GM19240 (cell line): ENCODE results near the gene GABRB1.

Source experiments
- DNase-seq: peaks from one replicate; pipeline ENCODE4 v3.0.0; 2011; ENCODE audit warnings: low spot score; ENCODE audit not compliant: insufficient read length

GABRB1 gene

DNA sequence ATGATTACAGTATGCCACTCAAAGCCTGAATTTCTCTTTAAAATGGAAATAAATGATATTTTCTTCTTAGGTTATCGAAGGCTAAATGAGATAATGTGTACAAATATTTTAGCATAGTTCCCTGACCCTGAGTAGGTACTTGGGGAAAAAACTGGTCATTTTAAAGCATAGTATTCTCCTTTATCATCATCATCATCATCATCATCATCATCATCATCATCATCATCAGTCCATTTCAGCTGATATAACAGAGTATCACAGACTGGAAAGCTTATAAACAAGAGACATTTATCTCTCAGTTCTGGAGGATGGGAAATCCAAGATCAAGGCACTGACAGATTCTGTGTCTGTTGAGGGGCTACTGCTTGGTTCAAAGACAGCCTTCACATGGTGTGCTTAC, 13.9 kb downstream of the GABRB1 start:
- DNase-seq = no peak

DNA sequence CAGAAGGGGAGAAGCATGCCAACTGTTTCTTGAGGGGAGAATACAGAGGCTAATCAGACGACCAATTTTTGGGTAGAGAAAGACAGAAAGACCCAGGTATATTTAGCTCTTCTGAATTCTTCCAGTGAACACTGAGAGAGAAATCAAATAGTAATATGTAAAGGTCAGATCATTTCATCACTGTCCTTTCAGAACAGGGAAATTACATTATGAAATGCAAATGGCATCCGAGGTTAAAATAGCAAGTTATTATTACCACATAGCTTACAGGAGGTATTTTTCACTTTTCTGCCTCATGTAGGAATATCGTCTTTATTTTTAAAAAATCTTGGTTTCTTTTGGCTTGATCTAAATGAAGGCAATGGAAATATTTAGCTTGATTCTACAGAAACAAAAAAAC, 18.0 kb downstream of the GABRB1 start:
- no peak for DNase-seq

- DNase-seq = no peak
Measured at GRCh38 chr4:47050761-47051725, 19.7 kb downstream of the GABRB1 start.

DNA sequence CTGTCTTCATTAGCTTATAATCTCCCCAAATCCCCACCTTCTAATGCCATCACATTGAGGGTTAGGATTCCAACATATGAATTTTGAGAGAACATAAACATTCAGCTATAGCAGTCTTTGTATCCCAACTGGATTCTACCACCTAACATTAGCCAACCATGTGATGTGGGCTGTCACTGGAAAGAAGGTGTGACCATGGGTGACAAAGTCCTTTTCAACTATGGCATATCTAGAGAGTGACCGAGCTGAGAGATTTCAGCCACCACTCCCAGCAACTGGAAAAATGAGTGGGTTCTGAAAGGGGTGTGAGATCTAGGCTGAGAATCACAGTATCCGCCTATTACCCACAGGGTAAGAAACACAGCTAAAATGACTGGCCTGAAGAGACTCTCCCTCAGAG, 22.1 kb downstream of the GABRB1 start:
- no peak for DNase-seq

DNA sequence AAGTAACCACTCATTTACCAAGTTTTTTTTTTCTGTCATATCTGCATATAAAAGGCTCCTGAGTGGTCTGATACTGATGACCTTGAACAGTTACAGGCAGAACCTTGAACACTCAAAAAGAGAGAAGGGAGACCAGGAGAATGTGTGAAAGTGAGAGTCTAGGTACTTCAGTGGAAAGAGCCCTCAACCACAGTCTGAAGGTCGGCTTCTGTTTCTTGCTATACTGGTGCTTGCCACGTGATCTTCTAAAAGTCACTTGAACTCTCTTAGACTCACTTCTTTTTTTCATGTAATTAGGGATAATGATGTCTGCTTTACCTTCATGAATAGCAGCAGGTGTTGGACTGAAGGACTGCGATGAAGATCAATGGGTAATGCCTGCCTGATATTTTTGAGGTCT, 22.8 kb downstream of the GABRB1 start:
- DNase-seq = no peak

GRCh38 chr4:47057991-47058390, 26.6 kb downstream of the GABRB1 start:
- no peak for DNase-seq

- no peak for DNase-seq
Measured at GRCh38 chr4:47060561-47060960, 29.2 kb downstream of the GABRB1 start.

DNA sequence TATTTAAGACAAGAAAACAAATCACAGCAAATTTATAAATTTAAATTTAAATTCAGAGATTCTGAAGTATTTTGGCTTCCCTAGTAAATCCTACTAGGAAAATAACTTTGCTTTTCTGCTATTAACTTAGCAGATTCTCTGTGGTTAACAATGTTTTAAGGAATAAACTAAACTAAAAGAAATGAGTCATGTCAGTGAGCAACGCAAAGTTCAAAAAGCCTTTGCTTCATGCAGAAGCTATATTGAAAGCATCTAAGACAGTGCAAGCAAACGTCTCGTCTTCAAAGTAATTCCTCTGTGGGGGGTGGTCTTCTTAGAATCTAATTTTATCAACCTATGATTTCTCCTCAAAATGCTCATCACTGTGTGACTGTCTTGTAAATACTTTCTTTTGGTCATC, 30.1 kb downstream of the GABRB1 start:
- DNase-seq = no peak

- no peak for DNase-seq
Measured at GRCh38 chr4:47065051-47065481, 33.7 kb downstream of the GABRB1 start.

- no peak for DNase-seq
Measured at GRCh38 chr4:47068986-47069385, 37.6 kb downstream of the GABRB1 start.

DNA sequence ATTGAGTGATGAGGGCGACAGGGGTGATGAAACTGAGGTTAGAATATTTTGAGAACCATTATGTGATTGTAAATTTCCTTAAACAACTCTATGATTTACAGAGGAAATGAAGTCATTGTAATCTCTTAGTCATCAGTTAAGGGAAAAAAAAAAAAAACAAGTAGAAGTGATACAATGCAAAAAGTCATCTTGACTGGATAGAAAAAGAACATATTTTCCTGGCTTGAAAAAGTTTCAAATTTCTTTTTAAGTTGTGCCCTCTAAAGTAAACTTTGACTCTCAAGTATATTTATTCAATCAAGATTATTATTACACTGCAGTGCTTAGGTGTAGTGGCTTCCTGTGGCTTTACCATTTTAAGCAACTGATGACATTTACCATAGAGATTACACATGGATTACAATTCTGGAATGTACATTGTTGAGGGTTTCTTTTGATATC, 40.6 kb downstream of the GABRB1 start:
- no peak for DNase-seq

DNA sequence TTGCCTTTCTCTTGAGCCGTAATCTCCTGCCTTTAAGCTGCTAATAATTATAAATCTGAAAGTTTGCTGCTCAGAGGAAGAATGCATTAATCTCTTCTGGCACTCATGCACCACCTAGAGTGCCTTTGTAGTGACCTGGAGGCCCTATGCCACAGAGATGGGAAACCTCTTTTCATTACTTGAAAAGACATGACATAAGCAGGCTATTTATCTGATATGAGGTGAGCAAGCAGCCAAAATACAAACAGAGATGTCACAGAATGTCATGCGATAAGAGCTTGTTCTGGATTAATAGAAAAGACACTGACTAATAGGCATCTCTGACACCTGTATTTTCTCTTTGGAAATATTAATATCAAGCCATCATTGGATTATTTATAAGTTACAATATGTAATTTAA, 42.3 kb downstream of the GABRB1 start:
- no peak for DNase-seq

GRCh38 chr4:47074816-47075215, 43.4 kb downstream of the GABRB1 start:
- DNase-seq = no peak

- no peak for DNase-seq
Measured at GRCh38 chr4:47075262-47075661, 43.9 kb downstream of the GABRB1 start.

DNA sequence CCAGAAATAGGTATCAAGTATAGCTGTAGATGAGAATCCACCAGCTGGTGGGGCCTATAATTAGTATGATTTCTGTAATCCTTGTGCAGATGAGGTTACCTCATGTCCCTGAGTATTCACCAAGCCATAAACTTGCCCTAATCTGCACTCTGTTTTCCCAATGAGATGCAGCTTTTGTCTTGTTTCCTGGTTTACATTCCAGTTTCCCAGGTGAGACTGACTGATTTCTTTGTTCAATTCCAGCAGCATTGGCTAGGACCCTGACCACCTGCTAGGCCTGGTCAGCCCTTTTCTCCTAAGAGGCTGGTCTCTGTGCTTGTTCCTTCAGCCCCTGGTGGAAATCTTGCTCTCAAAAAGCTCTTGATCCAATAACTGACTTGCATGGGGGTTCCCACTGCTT, 44.6 kb downstream of the GABRB1 start:
- no peak for DNase-seq

- no peak for DNase-seq
Measured at GRCh38 chr4:47084111-47084510, 52.7 kb downstream of the GABRB1 start.

- no peak for DNase-seq
Measured at GRCh38 chr4:47084795-47085194, 53.4 kb downstream of the GABRB1 start.

DNA sequence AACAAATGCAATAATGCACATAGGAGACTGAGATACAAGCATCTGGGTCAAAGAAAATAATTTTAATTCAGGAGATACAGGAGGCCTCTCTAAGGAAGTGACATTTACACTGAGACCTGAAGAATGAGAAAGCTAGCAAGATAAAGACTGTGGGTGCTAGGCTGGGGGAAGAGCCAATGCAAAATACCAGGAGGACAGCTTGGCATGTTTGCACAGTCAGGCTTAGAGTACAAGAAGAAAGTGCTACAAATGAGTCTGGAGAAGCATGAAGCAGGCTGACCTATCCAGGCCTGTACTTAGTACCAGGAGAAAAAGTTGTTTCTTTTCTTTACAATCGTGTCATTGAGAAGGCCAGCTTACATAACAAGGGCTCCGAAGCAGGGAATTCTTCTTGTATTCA, 56.9 kb downstream of the GABRB1 start:
- no peak for DNase-seq

DNA sequence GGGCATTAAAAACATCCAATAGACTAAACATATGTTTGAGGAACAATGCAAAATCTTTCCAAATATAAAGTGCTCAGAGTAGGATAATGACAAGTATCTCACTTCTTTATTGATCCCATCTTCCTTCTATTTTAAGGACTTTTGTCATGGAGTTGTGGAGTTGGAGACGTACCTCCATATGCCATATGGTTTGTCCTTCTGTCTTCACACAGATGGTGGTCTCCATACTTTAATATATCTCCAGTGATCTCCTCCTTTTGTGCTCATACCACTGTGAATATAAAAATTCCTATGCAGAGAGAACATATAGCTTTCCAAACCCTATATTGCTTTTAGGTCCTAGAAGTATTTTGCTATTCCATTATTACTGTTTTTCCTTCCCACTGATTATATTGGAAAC, 64.5 kb downstream of the GABRB1 start:
- no peak for DNase-seq

- DNase-seq = no peak
Measured at GRCh38 chr4:47101453-47101852, 70.1 kb downstream of the GABRB1 start.

DNA sequence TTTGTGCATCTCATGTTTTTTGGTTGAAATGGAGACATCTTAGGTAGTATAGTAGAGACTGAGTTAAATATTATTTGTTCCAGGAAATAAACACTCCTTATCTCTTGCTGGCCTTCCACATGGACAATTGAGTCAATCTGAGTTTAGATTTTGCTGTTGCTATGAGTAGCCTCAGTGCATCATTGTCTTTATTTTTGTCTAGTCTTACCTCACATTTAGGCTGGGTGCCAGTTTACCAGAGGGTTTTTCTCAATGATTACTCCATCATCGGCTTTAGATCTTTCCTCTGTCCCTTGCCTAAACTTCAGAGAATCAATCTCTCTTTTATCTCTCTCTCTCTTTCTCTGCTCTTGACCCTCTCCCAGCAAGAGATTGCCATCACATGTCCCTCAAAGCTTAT, 73.6 kb downstream of the GABRB1 start:
- DNase-seq = no peak

DNA sequence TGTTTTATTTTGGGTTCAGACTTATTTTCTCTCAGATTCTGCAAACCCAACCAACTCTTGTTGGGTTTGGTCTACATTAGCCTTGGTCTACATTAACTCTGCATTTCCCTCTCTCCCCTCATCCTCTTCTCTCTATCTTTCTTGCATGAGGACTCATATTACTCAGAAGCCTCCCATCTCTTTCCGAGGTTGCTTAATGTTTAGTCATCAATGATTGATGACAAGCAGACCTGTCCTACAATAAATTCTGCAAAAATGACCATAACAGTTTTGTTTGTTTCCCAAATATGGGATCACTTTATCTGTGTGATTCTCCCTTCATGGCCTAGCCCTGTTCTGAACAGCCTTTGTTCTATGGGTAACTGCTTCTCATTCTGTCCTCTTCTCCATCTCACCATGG, 75.2 kb downstream of the GABRB1 start:
- no peak for DNase-seq

DNA sequence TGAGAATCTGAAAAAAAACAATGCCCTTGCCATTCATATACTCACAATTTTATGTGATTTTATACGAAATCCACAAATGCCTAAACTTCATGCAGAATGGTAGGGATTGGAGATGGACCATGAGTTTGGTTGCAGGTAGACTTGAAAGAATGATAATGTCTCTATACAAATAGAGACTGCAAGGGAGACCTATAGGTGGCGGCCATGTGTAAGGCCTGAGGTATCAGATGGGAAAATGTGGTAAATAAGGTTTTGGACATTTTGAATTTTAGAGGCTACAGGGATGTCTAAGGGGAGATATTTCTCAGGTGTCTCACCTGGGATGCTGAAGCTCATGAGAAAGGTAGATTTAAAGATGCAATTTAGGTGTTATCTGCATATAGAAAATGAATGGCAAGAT, 78.0 kb downstream of the GABRB1 start:
- no peak for DNase-seq
